Measurements from ENCODE around the gene RIOX2.

DNA sequence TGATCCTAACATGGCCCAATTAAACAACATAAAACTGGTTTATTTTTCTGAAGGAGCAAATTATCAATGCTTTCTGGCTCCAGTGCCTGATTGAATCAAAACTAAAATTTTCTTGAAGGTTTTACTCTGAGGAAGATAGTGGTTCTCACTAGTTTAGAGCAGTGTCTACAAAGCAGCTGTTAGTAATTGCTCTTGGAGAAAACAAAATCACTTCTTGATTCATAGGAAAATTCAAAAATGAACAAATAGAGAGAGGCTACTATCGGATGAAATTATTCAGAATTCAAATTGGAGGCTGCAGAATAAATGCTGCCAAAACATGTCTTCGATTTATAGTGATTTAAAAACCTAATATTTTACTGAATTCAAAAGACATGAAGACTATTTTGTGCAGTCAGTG is 15.1 kb upstream of the RIOX2 start:
- TF ChIP-seq, protein P1, sequence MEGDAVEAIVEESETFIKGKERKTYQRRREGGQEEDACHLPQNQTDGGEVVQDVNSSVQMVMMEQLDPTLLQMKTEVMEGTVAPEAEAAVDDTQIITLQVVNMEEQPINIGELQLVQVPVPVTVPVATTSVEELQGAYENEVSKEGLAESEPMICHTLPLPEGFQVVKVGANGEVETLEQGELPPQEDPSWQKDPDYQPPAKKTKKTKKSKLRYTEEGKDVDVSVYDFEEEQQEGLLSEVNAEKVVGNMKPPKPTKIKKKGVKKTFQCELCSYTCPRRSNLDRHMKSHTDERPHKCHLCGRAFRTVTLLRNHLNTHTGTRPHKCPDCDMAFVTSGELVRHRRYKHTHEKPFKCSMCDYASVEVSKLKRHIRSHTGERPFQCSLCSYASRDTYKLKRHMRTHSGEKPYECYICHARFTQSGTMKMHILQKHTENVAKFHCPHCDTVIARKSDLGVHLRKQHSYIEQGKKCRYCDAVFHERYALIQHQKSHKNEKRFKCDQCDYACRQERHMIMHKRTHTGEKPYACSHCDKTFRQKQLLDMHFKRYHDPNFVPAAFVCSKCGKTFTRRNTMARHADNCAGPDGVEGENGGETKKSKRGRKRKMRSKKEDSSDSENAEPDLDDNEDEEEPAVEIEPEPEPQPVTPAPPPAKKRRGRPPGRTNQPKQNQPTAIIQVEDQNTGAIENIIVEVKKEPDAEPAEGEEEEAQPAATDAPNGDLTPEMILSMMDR (IDR thresholded peaks at IDR 0.05), result no peak
- TF ChIP-seq POLR2A (IDR thresholded peaks at IDR 0.05), result no peak
